IPS-18a (cell line): Measurements from ENCODE around the gene KCNA10.
"Not testable (repeated sequence)": the region's sequence is repeated elsewhere in the genome, so short reads cannot be mapped to it uniquely, and the experiment has no call there.

Experiments used
- H3K27ac ChIP-seq: one replicate; pipeline ENCODE4 v1.5.1; 2013; ENCODE audit warnings: low read length
- H3K27me3 ChIP-seq: one replicate; pipeline ENCODE4 v1.6.1; 2013; ENCODE audit warnings: mild to moderate bottlenecking, low read length; ENCODE audit not compliant: control insufficient read depth, insufficient read depth
- H3K36me3 ChIP-seq: one replicate; pipeline ENCODE4 v1.6.1; 2013; ENCODE audit warnings: low read depth, low read length; ENCODE audit not compliant: control insufficient read depth
- H3K4me1 ChIP-seq: one replicate; pipeline ENCODE4 v1.6.1; 2013; ENCODE audit warnings: low read depth, low read length; ENCODE audit not compliant: control insufficient read depth
- H3K4me3 ChIP-seq: one replicate; pipeline ENCODE4 v1.5.1; 2013; ENCODE audit warnings: low read length
- H3K9ac ChIP-seq: one replicate; pipeline ENCODE4 v1.6.1; 2013; ENCODE audit warnings: mild to moderate bottlenecking, low read length, moderate library complexity
- H3K9me3 ChIP-seq: one replicate; pipeline ENCODE4 v1.6.1; 2013; ENCODE audit warnings: low read depth, low read length; ENCODE audit not compliant: control insufficient read depth

KCNA10 gene

GRCh38 chr1:110529011-110529410 is 10.0 kb upstream of the KCNA10 start:
- Histone ChIP-seq H3K9ac (no peak overlapping the region), H3K27me3 (no peaks in the 10 kb centered on the region), H3K36me3 (no peaks in the 10 kb centered on the region), H3K27ac (no peak overlapping the region), H3K4me1 (no peaks in the 10 kb centered on the region), H3K9me3 (no peaks in the 10 kb centered on the region), H3K4me3 (no peak overlapping the region)

- Histone ChIP-seq H3K4me3 (no peak overlapping the region), H3K4me1 (no peaks in the 10 kb centered on the region), H3K9me3 (no peaks in the 10 kb centered on the region), H3K27ac (no peak overlapping the region), H3K36me3 (no peaks in the 10 kb centered on the region), H3K9ac (no peak overlapping the region), H3K27me3 (no peaks in the 10 kb centered on the region)
Observed at GRCh38 chr1:110526201-110526780, 7.3 kb upstream of the KCNA10 start.

- no peaks in the 10 kb centered on the region for H3K9me3 ChIP-seq
- no peak overlapping the region for H3K4me3 ChIP-seq
- H3K36me3 ChIP-seq = no peaks in the 10 kb centered on the region
- no peaks in the 10 kb centered on the region for H3K4me1 ChIP-seq
- H3K9ac ChIP-seq = no peak overlapping the region
- H3K27ac ChIP-seq = no peak overlapping the region
- H3K27me3 ChIP-seq = no peaks in the 10 kb centered on the region
Observed at GRCh38 chr1:110525249-110525595, 6.2 kb upstream of the KCNA10 start.

- Histone ChIP-seq H3K9ac (no peak overlapping the region), H3K4me3 (no peak overlapping the region)
Observed at GRCh38 chr1:110524311-110525248, 5.6 kb upstream of the KCNA10 start.

GRCh38 chr1:110523011-110523410 is 4.0 kb upstream of the KCNA10 start:
- Histone ChIP-seq H3K9ac (no peak overlapping the region), H3K36me3 (no peaks in the 10 kb centered on the region), H3K4me3 (no peak overlapping the region), H3K4me1 (no peaks in the 10 kb centered on the region), H3K27me3 (no peaks in the 10 kb centered on the region), H3K27ac (no peak overlapping the region), H3K9me3 (no peaks in the 10 kb centered on the region)

More at GRCh38 chr1:110524311-110525248, 5.6 kb upstream of the KCNA10 start:
- Histone ChIP-seq H3K27ac (no peak overlapping the region), H3K4me1 (no peaks in the 10 kb centered on the region), H3K9me3 (no peaks in the 10 kb centered on the region), H3K27me3 (no peaks in the 10 kb centered on the region), H3K36me3 (no peaks in the 10 kb centered on the region)

GRCh38 chr1:110522560-110522959 is 3.6 kb upstream of the KCNA10 start:
- Histone ChIP-seq H3K9ac (no peak overlapping the region), H3K27ac (no peak overlapping the region), H3K27me3 (no peaks in the 10 kb centered on the region), H3K4me3 (no peak overlapping the region), H3K36me3 (no peaks in the 10 kb centered on the region), H3K4me1 (no peaks in the 10 kb centered on the region), H3K9me3 (no peaks in the 10 kb centered on the region)

- no peaks in the 10 kb centered on the region for H3K27me3 ChIP-seq
- H3K27ac ChIP-seq = no peak overlapping the region
- no peak overlapping the region for H3K9ac ChIP-seq
- no peak overlapping the region for H3K4me3 ChIP-seq
- peaks cover 12% of the 10 kb centered on the region for H3K4me1 ChIP-seq
- no peaks in the 10 kb centered on the region for H3K9me3 ChIP-seq
- no peaks in the 10 kb centered on the region for H3K36me3 ChIP-seq
Observed at GRCh38 chr1:110520827-110521226, 1.9 kb upstream of the KCNA10 start.

- Histone ChIP-seq H3K4me1 (peaks cover 12% of the 10 kb centered on the region), H3K9me3 (no peaks in the 10 kb centered on the region), H3K4me3 (no peak overlapping the region), H3K27me3 (no peaks in the 10 kb centered on the region), H3K36me3 (no peaks in the 10 kb centered on the region), H3K27ac (no peak overlapping the region), H3K9ac (no peak overlapping the region)
Observed at GRCh38 chr1:110515891-110516290, 3.1 kb downstream of the KCNA10 start.

GRCh38 chr1:110515041-110515440 is 3.9 kb downstream of the KCNA10 start:
- Histone ChIP-seq H3K36me3 (no peaks in the 10 kb centered on the region), H3K9ac (no peak overlapping the region), H3K4me1 (peaks cover 12% of the 10 kb centered on the region), H3K27ac (no peak overlapping the region), H3K4me3 (no peak overlapping the region), H3K9me3 (no peaks in the 10 kb centered on the region), H3K27me3 (no peaks in the 10 kb centered on the region)

GRCh38 chr1:110513511-110513910 is 5.5 kb downstream of the KCNA10 start:
- H3K27ac ChIP-seq = no peak overlapping the region
- H3K27me3 ChIP-seq = no peaks in the 10 kb centered on the region
- H3K36me3 ChIP-seq = no peaks in the 10 kb centered on the region
- no peaks in the 10 kb centered on the region for H3K9me3 ChIP-seq
- H3K4me3 ChIP-seq = no peak overlapping the region
- no peak overlapping the region for H3K9ac ChIP-seq
- H3K4me1 ChIP-seq = peaks cover 12% of the 10 kb centered on the region

GRCh38 chr1:110511436-110511835 is 7.5 kb downstream of the KCNA10 start:
- no peaks in the 10 kb centered on the region for H3K9me3 ChIP-seq
- H3K27me3 ChIP-seq = no peaks in the 10 kb centered on the region
- H3K4me3 ChIP-seq = no peak overlapping the region
- H3K9ac ChIP-seq = no peak overlapping the region
- peaks cover 8% of the 10 kb centered on the region for H3K4me1 ChIP-seq
- H3K36me3 ChIP-seq = no peaks in the 10 kb centered on the region
- no peak overlapping the region for H3K27ac ChIP-seq

GRCh38 chr1:110510921-110511320 is 8.1 kb downstream of the KCNA10 start:
- H3K9ac ChIP-seq, H3K9me3 ChIP-seq, H3K4me1 ChIP-seq, H3K4me3 ChIP-seq, H3K27ac ChIP-seq, H3K36me3 ChIP-seq, H3K27me3 ChIP-seq: not testable (repeated sequence)
